BE2C (cell line): Measurements from ENCODE around the gene RBM19.

Experiments used
- DNase-seq: peaks from one replicate; pipeline ENCODE4 v3.0.0-alpha.2; 2020
- H3K27me3 ChIP-seq: fragments of 250-450 bp; sonication (Bioruptor Pico); 2 replicates; pipeline ENCODE4 v1.5.1; 2020; ENCODE audit warnings: mild to moderate bottlenecking
- H3K36me3 ChIP-seq: fragments of 250-450 bp; sonication (Bioruptor Pico); 2 replicates; pipeline ENCODE4 v1.5.1; 2020; ENCODE audit warnings: mild to moderate bottlenecking
- H3K4me1 ChIP-seq: fragments of 250-450 bp; sonication (Bioruptor Pico); 2 replicates; pipeline ENCODE4 v1.5.1; 2020
- H3K4me3 ChIP-seq: 2 replicates; pipeline ENCODE4 v1.5.1; 2011; ENCODE audit warnings: low read depth, low read length
- H3K9me3 ChIP-seq: fragments of 250-450 bp; sonication (Bioruptor Pico); 2 replicates; pipeline ENCODE4 v1.5.1; 2020
- CTCF ChIP-seq: IDR thresholded peaks from 2 replicates; pipeline ENCODE4 v1.5.1; 2012; ENCODE audit warnings: mild to moderate bottlenecking, low read depth, low read length

RBM19 gene

GRCh38 chr12:113973109-113973904 lies 7.2 kb upstream of the RBM19 start:
- H3K36me3 ChIP-seq, result no peaks in the 10 kb centered on the region
- H3K4me3 ChIP-seq, result no peak overlapping the region
- no peak for DNase-seq
- no peaks in the 10 kb centered on the region for H3K9me3 ChIP-seq
- no peak for TF ChIP-seq CTCF
- no peaks in the 10 kb centered on the region for H3K4me1 ChIP-seq
- peaks cover 58% of the 10 kb centered on the region for H3K27me3 ChIP-seq

GRCh38 chr12:113971392-113971791 lies 5.3 kb upstream of the RBM19 start:
- H3K4me1 ChIP-seq, result no peaks in the 10 kb centered on the region
- peaks cover 56% of the 10 kb centered on the region for H3K27me3 ChIP-seq
- TF ChIP-seq CTCF, result no peak
- no peaks in the 10 kb centered on the region for H3K36me3 ChIP-seq
- H3K9me3 ChIP-seq, result no peaks in the 10 kb centered on the region
- no peak for DNase-seq
- no peak overlapping the region for H3K4me3 ChIP-seq

GRCh38 chr12:113970211-113970610 lies 4.1 kb upstream of the RBM19 start:
- no peak overlapping the region for H3K4me3 ChIP-seq
- H3K4me1 ChIP-seq, result no peaks in the 10 kb centered on the region
- H3K9me3 ChIP-seq, result no peaks in the 10 kb centered on the region
- TF ChIP-seq CTCF, result no peak
- no peak for DNase-seq
- H3K36me3 ChIP-seq, result no peaks in the 10 kb centered on the region
- peaks cover 47% of the 10 kb centered on the region for H3K27me3 ChIP-seq

DNA sequence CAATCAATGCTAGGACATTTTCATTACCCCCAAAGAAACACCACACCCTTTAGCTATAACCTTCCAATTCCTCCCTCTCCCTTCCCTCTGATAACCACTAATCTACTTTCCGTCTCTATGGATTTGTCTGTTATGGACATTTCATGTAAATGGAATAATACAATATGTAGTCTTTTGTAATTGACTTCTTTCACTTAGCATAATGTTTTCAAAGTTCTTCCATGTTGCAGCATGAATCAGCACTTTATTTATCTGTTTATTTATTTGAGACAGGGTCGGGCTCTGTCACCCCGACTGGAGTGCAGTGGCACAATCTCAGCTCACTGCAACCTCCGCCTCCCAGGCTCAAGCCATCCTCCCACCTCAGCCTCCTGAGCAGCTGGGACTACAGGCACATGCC lies 1.2 kb upstream of the RBM19 start:
- peaks cover 6% of the 10 kb centered on the region for H3K36me3 ChIP-seq
- H3K4me3 ChIP-seq, result no peak overlapping the region
- H3K9me3 ChIP-seq, result no peaks in the 10 kb centered on the region
- no peaks in the 10 kb centered on the region for H3K4me1 ChIP-seq
- H3K27me3 ChIP-seq, result peaks cover 23% of the 10 kb centered on the region
- TF ChIP-seq CTCF, result no peak
- DNase-seq, result no peak

DNA sequence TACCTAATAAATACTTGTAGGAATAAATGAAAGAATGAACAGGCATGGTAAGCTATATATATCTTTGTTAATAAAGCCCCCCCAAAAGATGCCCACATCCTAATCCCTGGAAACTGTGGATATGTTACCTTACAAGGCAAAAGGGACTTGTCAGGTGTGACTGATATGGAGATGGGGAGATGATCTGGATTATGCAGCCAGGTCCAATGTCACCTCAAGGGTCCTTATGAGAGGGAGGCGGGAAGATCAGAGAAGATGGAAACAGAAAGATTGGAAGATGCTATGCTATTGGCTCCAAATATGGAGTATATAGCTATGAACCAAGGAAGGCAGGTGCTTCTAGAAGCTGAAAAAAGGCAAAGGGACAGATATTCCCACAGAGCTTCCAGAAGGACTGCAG lies 3.4 kb downstream of the RBM19 start:
- Histone ChIP-seq H3K9me3 (no peaks in the 10 kb centered on the region), H3K36me3 (peaks cover 49% of the 10 kb centered on the region), H3K4me3 (no peak overlapping the region), H3K4me1 (no peaks in the 10 kb centered on the region), H3K27me3 (no peaks in the 10 kb centered on the region)
- no peak for DNase-seq
- TF ChIP-seq CTCF, result no peak

DNA sequence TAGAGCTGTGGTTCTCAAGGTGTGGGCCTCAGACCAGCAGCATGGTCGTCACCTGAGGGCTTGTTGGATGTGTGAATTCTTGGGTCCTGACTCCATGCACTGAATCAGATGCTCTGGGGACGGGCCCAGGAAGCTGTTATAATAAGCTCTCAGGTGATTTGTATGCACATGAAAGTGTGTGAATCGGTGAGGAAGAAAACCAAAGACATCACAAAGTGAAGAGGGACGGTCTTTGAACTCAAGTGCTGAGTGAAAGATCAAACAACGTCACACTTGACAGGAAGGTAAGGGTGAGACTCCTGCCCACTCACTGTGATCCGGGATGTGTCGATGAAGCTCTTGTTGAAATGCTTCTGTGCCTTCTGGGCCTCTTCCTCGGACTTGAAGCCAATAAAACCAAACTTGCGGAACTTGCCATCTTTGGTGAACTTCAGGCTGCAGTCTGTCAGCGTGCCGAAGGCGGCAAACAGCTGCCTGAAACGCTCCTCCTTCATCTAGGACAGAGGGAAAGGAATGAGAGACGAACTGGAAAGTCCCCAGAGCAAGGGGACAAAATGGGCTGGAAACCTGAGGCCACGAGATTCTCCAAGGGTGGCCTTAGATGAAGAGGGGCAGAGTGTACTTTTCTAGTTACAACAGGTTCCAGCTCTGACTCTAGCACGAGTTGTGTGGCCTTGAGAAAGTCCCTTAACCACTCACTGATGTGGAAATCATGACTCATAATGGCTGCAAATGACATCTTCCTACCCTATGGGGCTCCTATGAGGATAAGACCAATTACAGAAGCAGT lies 4.0 kb downstream of the RBM19 start:
- H3K9me3 ChIP-seq, result no peaks in the 10 kb centered on the region
- no peak for TF ChIP-seq CTCF
- H3K36me3 ChIP-seq, result peaks cover 51% of the 10 kb centered on the region
- no peaks in the 10 kb centered on the region for H3K27me3 ChIP-seq
- no peaks in the 10 kb centered on the region for H3K4me1 ChIP-seq
- H3K4me3 ChIP-seq, result no peak overlapping the region
- no peak for DNase-seq
